ENCODE measurements around the gene MAD2L1BP.

GRCh38 chr6:43639984-43640800, 4.6 kb downstream of the MAD2L1BP start:
- TF ChIP-seq, protein P1, sequence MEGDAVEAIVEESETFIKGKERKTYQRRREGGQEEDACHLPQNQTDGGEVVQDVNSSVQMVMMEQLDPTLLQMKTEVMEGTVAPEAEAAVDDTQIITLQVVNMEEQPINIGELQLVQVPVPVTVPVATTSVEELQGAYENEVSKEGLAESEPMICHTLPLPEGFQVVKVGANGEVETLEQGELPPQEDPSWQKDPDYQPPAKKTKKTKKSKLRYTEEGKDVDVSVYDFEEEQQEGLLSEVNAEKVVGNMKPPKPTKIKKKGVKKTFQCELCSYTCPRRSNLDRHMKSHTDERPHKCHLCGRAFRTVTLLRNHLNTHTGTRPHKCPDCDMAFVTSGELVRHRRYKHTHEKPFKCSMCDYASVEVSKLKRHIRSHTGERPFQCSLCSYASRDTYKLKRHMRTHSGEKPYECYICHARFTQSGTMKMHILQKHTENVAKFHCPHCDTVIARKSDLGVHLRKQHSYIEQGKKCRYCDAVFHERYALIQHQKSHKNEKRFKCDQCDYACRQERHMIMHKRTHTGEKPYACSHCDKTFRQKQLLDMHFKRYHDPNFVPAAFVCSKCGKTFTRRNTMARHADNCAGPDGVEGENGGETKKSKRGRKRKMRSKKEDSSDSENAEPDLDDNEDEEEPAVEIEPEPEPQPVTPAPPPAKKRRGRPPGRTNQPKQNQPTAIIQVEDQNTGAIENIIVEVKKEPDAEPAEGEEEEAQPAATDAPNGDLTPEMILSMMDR (conservative IDR thresholded peaks at IDR 0.05; ENCODE audit: low read depth, low read length): no peak
- no peak for TF ChIP-seq NFE2L2 (IDR thresholded peaks at IDR 0.05; ENCODE audit: low read depth, low read length)

Measured in IMR-90 (cell line).